GM21529 (cell line): ENCODE results near the gene ZNF516.

Experiments
- ATAC-seq: cut with Tn5 transposase; IDR thresholded peaks from one replicate; pipeline ENCODE4 v1.9.1; 2021; ENCODE audit not compliant: unreplicated experiment

Gene ZNF516

GRCh38 chr18:76349067-76349715, 145.9 kb downstream of the ZNF516 start:
- peak; percentile 55 for ATAC-seq

GRCh38 chr18:76348267-76349066, 146.6 kb downstream of the ZNF516 start:
- no peak for ATAC-seq

GRCh38 chr18:76347341-76347740, 147.7 kb downstream of the ZNF516 start:
- no peak for ATAC-seq

- ATAC-seq = no peak
Observed at GRCh38 chr18:76346490-76347130, 148.4 kb downstream of the ZNF516 start.

GRCh38 chr18:76345901-76346300, 149.1 kb downstream of the ZNF516 start:
- no peak for ATAC-seq

GRCh38 chr18:76343938-76344569, 151.0 kb downstream of the ZNF516 start:
- no peak for ATAC-seq

- ATAC-seq = no peak
Observed at GRCh38 chr18:76340410-76340809, 154.6 kb downstream of the ZNF516 start.

GRCh38 chr18:76339246-76339620, 155.8 kb downstream of the ZNF516 start:
- no peak for ATAC-seq

GRCh38 chr18:76338619-76339245, 156.3 kb downstream of the ZNF516 start:
- ATAC-seq = no peak

GRCh38 chr18:76338088-76338487, 157.0 kb downstream of the ZNF516 start:
- no peak for ATAC-seq

- ATAC-seq = no peak
Observed at GRCh38 chr18:76335859-76336640, 159.0 kb downstream of the ZNF516 start.

GRCh38 chr18:76328140-76328539, 166.9 kb downstream of the ZNF516 start:
- no peak for ATAC-seq

- no peak for ATAC-seq
Observed at GRCh38 chr18:76323891-76324290, 171.2 kb downstream of the ZNF516 start.

GRCh38 chr18:76322686-76323085, 172.4 kb downstream of the ZNF516 start:
- no peak for ATAC-seq

- no peak for ATAC-seq
Observed at GRCh38 chr18:76319366-76319765, 175.7 kb downstream of the ZNF516 start.

GRCh38 chr18:76318607-76319006, 176.4 kb downstream of the ZNF516 start:
- no peak for ATAC-seq

- ATAC-seq = no peak
Observed at GRCh38 chr18:76317136-76317535, 177.9 kb downstream of the ZNF516 start.

- ATAC-seq = no peak
Observed at GRCh38 chr18:76315722-76316230, 179.3 kb downstream of the ZNF516 start.

GRCh38 chr18:76314496-76314895, 180.5 kb downstream of the ZNF516 start:
- ATAC-seq = no peak

GRCh38 chr18:76314015-76314414, 181.0 kb downstream of the ZNF516 start:
- ATAC-seq = no peak
